ENCODE measurements around the gene LDHD.

- no peak for TF ChIP-seq POLR2AphosphoS5 (IDR thresholded peaks at IDR 0.05; ENCODE audit: low read depth, low read length)
- no peak for TF ChIP-seq POLR2A (IDR thresholded peaks at IDR 0.05; ENCODE audit: low read depth, low read length)
- TF ChIP-seq SPI1 (IDR thresholded peaks at IDR 0.05; ENCODE audit: low read depth, low read length), result no peak
- no peak for TF ChIP-seq TAF1 (IDR thresholded peaks at IDR 0.05; ENCODE audit: low read depth, low read length)
- TF ChIP-seq POU2F2 (IDR thresholded peaks at IDR 0.05; ENCODE audit: low read depth, low read length), result no peak
- TF ChIP-seq PAX5 (IDR thresholded peaks at IDR 0.05; ENCODE audit: insufficient read depth, low read length, severe bottlenecking), result no peak
Measured at GRCh38 chr16:75092777-75093176, 23.8 kb downstream of the LDHD start.
